Endodermal cell (in vitro differentiated cells): ENCODE results near the gene HS1BP3. TPM values are rescaled to one million over a fixed set of nuclear protein-coding genes. Genes with fewer than 3 reads are reported as not detected.

Experiments used
- DNase-seq: peaks from one replicate; pipeline ENCODE4 v3.0.0-alpha.2; 2017
- H3K27ac ChIP-seq: 2 replicates; pipeline ENCODE4 v1.5.1; 2013; ENCODE audit warnings: mild to moderate bottlenecking, low read depth, low read length, moderate library complexity
- H3K27me3 ChIP-seq: 2 replicates; pipeline ENCODE4 v1.6.1; 2013; ENCODE audit warnings: mild to moderate bottlenecking, low read length, moderate library complexity; ENCODE audit not compliant: insufficient read depth, control insufficient read depth, poor library complexity, severe bottlenecking
- H3K36me3 ChIP-seq: 2 replicates; pipeline ENCODE4 v1.7.0; 2013; ENCODE audit warnings: mild to moderate bottlenecking, low read length, moderate library complexity; ENCODE audit not compliant: control insufficient read depth, insufficient read depth
- H3K4me1 ChIP-seq: one replicate; pipeline ENCODE4 v1.7.0; 2013; ENCODE audit warnings: low read length; ENCODE audit not compliant: control insufficient read depth, insufficient read depth
- H3K4me3 ChIP-seq: 2 replicates; pipeline ENCODE4 v1.5.1; 2013; ENCODE audit warnings: mild to moderate bottlenecking, low read length, moderate library complexity
- H3K9ac ChIP-seq: 2 replicates; pipeline ENCODE4 v1.6.1; 2013; ENCODE audit warnings: mild to moderate bottlenecking, low read length, moderate library complexity; ENCODE audit not compliant: poor library complexity, severe bottlenecking; ENCODE audit errors: extremely low read depth
- H3K9me3 ChIP-seq: 2 replicates; pipeline ENCODE4 v1.6.1; 2013; ENCODE audit warnings: mild to moderate bottlenecking, low read length, moderate library complexity; ENCODE audit not compliant: control insufficient read depth
- H3K27ac Mint-ChIP-seq: 2 replicates; pipeline ENCODE4 v1.8.0; 2020; ENCODE audit warnings: mixed read lengths
- H3K27me3 Mint-ChIP-seq: 2 replicates; pipeline ENCODE4 v1.8.0; 2021; ENCODE audit warnings: mild to moderate bottlenecking, mixed read lengths; ENCODE audit not compliant: insufficient read depth
- H3K36me3 Mint-ChIP-seq: 2 replicates; pipeline ENCODE4 v1.8.0; 2020; ENCODE audit warnings: low read depth, mixed read lengths
- H3K4me1 Mint-ChIP-seq: 2 replicates; pipeline ENCODE4 v1.8.0; 2020; ENCODE audit warnings: mixed read lengths
- H3K4me3 Mint-ChIP-seq: 2 replicates; pipeline ENCODE4 v1.8.0; 2020; ENCODE audit warnings: mild to moderate bottlenecking, moderate library complexity, mixed read lengths
- H3K9me3 Mint-ChIP-seq: 2 replicates; pipeline ENCODE4 v1.8.0; 2020; ENCODE audit warnings: mild to moderate bottlenecking, mixed read lengths
- WGBS, 2 experiments: methylation state at CpG; one replicate each; pipeline versions ENCODE4 v1.1.5 to v1.1.7; 2013; ENCODE audit warnings: missing lambda C conversion rate in 2 of 2, mixed read lengths in 1 of 2; ENCODE audit not compliant: insufficient coverage in 1 of 2, insufficient read length in 1 of 2; 5-methylcytosine and 5-hydroxymethylcytosine counted together
- total RNA-seq, 2 donors: library from RNA; stranded (reverse); fragmentation: NEBNext Ultra II Directional in 1 of 2; extraction: Animal tissue kit (Norgen Biotek cat#: 25700) in 1 of 2; gene quantifications; 2 replicates in 1 of 2; 3 replicates in 1 of 2; pipeline ENCODE4 v1.2.1, GENCODE V29; 2021
- TF ChIP-seq, protein P1 (sequence below): fragments of 200-600 bp; sonication (generic); conservative IDR thresholded peaks from 2 replicates; pipeline ENCODE4 v1.5.0; 2021; ENCODE audit warnings: antibody characterized with exemption, mild to moderate bottlenecking

The HS1BP3 gene
- total RNA-seq, 2 donors from 2014 or later = 23.0 to 26.2 TPM

GRCh38 chr2:20657522-20658235, 6.8 kb upstream of the HS1BP3 start:
- no peak for DNase-seq

DNA sequence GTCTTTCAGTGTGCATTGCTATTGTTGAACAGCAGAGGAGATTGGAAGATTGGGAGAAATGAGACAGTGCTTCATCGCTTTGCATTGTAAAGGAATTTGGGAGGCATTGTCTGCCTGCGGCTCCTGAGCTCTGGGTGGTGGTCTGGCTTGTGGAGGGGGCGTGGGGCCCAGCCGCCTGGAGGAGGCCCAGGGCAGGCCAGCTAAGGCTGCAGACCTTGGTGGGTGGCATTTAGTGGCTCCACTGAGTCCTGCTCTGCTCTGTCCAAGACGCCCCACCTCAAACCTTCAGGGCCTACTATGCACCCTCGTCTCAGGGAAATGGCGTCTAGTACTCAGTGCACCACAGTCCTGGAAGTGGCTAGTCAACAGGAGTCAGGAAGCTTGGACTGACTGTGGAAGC, 5.7 kb upstream of the HS1BP3 start:
- H3K27me3 Mint-ChIP-seq = peaks cover 42% of the 10 kb centered on the region
- no peak overlapping the region for H3K4me3 ChIP-seq
- no peak overlapping the region for H3K27ac Mint-ChIP-seq
- no peaks in the 10 kb centered on the region for H3K36me3 ChIP-seq
- WGBS, 2 experiments = 79 to 83% methylated on average over 5 to 7 of the region's 7 CpGs
- TF ChIP-seq, protein P1, sequence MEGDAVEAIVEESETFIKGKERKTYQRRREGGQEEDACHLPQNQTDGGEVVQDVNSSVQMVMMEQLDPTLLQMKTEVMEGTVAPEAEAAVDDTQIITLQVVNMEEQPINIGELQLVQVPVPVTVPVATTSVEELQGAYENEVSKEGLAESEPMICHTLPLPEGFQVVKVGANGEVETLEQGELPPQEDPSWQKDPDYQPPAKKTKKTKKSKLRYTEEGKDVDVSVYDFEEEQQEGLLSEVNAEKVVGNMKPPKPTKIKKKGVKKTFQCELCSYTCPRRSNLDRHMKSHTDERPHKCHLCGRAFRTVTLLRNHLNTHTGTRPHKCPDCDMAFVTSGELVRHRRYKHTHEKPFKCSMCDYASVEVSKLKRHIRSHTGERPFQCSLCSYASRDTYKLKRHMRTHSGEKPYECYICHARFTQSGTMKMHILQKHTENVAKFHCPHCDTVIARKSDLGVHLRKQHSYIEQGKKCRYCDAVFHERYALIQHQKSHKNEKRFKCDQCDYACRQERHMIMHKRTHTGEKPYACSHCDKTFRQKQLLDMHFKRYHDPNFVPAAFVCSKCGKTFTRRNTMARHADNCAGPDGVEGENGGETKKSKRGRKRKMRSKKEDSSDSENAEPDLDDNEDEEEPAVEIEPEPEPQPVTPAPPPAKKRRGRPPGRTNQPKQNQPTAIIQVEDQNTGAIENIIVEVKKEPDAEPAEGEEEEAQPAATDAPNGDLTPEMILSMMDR = no peak
- no peaks in the 10 kb centered on the region for H3K4me1 Mint-ChIP-seq
- no peaks in the 10 kb centered on the region for H3K36me3 Mint-ChIP-seq
- DNase-seq = no peak
- no peak overlapping the region for H3K4me3 Mint-ChIP-seq
- H3K9me3 Mint-ChIP-seq = no peaks in the 10 kb centered on the region
- no peak overlapping the region for H3K9ac ChIP-seq
- H3K4me1 ChIP-seq = no peaks in the 10 kb centered on the region
- no peak overlapping the region for H3K27ac ChIP-seq
- H3K27me3 ChIP-seq = peaks cover 41% of the 10 kb centered on the region
- H3K9me3 ChIP-seq = no peaks in the 10 kb centered on the region

More at GRCh38 chr2:20657522-20658235, 6.8 kb upstream of the HS1BP3 start:
- Histone ChIP-seq H3K4me1 (no peaks in the 10 kb centered on the region), H3K27ac (no peak overlapping the region), H3K9me3 (no peaks in the 10 kb centered on the region), H3K9ac (no peak overlapping the region), H3K36me3 (no peaks in the 10 kb centered on the region), H3K4me3 (no peak overlapping the region), H3K27me3 (peaks cover 46% of the 10 kb centered on the region)
- TF ChIP-seq, protein P1 = no peak
- Mint-ChIP-seq H3K27me3 (peaks cover 52% of the 10 kb centered on the region), H3K4me1 (no peaks in the 10 kb centered on the region), H3K27ac (no peak overlapping the region), H3K4me3 (no peak overlapping the region), H3K9me3 (no peaks in the 10 kb centered on the region), H3K36me3 (no peaks in the 10 kb centered on the region)
- 74 to 100% methylated on average over 1 to 3 of the region's 4 CpGs for WGBS, 2 experiments

DNA sequence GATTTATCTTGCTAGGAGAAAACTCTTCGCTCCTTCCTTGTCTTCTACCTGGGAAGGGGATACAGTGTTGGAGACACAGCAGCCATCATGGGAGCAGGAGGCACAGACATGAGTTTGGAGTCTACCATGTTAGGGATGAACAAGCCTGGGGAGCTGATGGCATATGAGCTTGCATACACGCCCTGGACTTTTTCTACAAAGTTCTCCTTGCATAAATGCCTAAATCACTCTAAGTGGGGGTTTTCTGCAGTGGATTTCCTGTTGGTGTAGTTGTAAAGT, 3.6 kb upstream of the HS1BP3 start:
- no peaks in the 10 kb centered on the region for H3K36me3 ChIP-seq
- H3K4me3 Mint-ChIP-seq = no peak overlapping the region
- no peaks in the 10 kb centered on the region for H3K9me3 ChIP-seq
- H3K9ac ChIP-seq = no peak overlapping the region
- H3K27ac Mint-ChIP-seq = no peak overlapping the region
- H3K27me3 Mint-ChIP-seq = peaks cover 25% of the 10 kb centered on the region
- peaks cover 3% of the 10 kb centered on the region for H3K4me1 Mint-ChIP-seq
- H3K27me3 ChIP-seq = peaks cover 25% of the 10 kb centered on the region
- WGBS, 2 experiments = 67 to 88% methylated on average over 1 to 2 of the region's 2 CpGs
- TF ChIP-seq, protein P1 = no peak
- no peaks in the 10 kb centered on the region for H3K36me3 Mint-ChIP-seq
- no peak for DNase-seq
- no peak overlapping the region for H3K4me3 ChIP-seq
- H3K4me1 ChIP-seq = no peaks in the 10 kb centered on the region
- H3K9me3 Mint-ChIP-seq = no peaks in the 10 kb centered on the region
- H3K27ac ChIP-seq = no peak overlapping the region
